AG08396 (cell line): ENCODE results near the gene JMJD4.

ENCODE experiments used
- DNase-seq: peaks from one replicate; pipeline ENCODE4 v3.0.0; 2012; ENCODE audit warnings: low spot score, mixed read lengths

JMJD4 gene, protein sequence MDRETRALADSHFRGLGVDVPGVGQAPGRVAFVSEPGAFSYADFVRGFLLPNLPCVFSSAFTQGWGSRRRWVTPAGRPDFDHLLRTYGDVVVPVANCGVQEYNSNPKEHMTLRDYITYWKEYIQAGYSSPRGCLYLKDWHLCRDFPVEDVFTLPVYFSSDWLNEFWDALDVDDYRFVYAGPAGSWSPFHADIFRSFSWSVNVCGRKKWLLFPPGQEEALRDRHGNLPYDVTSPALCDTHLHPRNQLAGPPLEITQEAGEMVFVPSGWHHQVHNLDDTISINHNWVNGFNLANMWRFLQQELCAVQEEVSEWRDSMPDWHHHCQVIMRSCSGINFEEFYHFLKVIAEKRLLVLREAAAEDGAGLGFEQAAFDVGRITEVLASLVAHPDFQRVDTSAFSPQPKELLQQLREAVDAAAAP

DNA sequence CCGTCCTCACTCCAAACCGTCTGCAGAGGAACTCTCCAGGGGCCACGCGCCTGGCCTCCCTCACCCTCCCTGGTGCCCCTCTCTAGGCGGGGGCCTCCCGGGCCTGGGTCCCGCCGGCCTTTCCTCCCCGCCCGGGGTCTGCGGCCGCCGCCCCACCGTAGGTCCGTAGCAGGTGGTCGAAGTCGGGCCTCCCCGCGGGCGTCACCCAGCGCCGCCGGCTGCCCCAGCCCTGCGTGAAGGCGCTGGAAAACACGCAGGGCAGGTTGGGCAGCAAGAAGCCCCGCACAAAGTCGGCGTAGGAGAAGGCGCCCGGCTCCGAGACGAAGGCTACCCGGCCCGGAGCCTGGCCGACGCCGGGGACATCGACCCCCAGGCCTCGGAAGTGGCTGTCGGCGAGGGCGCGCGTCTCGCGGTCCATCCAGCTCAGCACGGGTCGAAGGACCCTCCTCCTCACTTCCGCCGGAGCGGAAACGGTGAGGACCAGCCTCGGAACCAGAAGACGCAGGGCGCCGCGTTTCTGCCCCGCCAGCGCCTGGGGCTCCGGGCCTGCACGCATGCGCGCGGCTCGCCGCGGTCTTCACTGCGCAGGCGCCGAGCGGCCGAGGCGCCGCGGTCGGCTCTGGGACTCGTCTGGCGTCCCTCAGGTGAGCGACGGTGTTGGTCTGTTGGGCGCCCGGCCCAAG, at the start of gene JMJD4, which contains the start of gene SNAP47:
Gene JMJD4, minus strand, starts transcription at position 447 of the 683 bp plus-strand sequence. Its CDS starts 29 bp downstream, at position 418.
Gene SNAP47, plus strand, starts transcription at position 580 of the 683 bp plus-strand sequence. CDS start 12,302 bp downstream, outside the sequence.
- DNase-seq, result peak; percentile 99

DNA sequence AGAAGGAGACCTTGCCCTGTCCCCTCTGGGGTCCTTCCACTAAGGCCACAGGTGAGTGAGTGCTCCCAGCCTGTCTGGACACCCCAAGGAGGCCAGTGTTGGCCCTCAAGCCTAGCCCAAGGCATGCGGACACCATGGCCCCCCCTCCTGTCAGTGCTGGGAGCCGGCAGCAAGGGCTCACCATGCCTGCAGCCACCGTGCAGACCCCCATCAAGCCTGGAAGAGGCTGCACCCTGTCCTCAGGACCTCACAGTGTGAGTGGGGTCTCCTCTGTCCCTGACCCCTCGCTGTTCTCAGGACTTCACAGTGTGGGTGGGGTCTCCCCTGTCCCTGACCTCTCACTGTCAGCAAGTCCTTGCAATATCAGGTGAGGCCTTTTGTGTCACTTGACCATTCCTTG, 47.1 kb upstream of the JMJD4 start:
- DNase-seq, result no peak

DNA sequence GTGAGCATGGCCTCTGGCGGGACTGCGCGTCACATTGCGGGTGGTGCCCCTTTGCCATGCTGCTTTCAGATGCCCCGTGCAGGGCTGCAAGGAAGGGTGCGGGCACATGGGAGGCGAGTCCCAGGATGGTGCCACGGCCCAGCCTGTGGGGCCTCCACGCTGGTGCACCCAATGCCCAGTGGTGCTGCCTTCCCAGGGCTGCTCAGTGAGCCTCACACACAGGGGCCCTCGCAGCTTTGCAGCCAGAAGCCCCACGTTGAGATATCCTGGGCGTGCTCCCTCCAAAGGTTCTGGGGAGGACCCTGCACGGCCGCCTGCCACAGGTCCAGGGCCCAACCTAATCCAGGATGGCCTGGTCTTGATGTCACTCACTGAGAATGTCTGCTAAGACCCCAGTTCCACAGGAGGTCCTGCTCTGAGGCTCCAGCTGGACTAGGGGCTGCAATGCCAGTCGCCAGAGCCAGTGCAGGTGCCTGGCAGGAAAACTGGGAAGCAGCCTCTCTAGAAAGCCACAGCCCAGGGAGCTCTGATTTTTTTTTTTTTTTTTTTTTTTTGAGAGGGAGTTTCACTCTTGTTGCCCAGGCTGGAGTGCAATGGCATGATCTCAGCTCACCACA, 46.3 kb upstream of the JMJD4 start:
- no peak for DNase-seq

DNA sequence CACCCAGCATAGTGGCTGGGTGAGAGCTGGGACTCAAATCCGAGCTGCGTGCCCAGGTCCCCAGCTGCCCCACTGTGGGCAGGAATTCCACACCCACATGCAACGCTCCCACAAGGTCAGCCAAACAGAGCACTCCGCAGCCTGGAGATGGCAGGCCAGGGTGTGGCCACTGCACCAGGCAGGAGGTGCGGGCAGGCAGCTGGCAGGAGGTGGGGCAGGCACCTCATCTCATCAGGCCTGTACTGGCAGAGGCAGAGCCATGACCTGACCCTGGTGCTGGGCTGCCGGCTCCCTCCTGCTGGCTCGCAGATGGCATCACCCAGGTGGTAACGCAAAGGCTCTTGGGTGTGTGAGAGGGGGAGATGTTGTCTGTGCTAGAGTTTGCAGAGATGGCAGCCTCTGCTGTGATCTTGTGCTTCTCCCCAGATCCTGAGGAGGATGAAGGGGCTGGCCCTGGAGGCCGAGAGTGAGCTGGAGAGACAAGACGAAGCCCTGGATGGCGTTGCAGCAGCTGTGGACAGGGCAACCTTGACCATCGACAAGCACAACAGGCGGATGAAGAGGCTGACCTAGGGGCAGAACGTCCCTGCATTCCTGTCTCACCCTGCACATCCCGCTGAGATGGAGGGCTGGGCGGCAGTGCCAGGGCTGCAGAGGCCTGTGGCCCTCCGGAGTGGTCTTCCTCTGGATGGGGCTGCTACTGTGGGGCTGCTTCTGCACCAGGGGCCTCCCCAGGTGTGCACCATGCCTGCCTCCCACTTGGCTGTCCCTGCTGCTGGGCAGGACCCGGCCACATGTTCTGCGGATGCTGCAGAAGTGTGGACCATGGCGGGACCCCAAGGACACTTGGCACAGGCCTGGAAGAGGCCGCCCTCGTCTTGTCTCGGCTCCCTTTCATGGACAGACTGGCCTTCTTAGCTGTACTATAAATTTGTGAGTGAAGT, 45.3 kb upstream of the JMJD4 start:
- no peak for DNase-seq

DNA sequence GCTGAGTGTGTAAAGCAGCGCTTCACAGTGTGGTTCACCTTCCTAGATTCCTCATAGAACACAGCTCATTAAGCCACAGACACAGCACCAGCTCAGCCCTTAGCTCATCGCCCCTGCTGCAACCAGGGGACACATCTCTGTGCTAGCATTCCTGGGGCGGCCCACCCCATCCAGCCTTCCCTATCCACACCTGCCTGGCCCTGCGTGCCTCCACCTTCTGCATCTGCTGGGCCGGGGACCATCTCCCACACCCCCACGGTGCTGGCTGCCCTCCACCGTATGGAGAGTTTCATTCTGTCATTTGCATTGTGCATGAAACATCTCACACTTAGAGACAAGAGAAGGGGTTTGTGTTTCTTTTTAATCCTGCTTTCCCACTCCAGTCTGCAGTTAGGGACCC, 44.6 kb upstream of the JMJD4 start:
- DNase-seq, result no peak

DNA sequence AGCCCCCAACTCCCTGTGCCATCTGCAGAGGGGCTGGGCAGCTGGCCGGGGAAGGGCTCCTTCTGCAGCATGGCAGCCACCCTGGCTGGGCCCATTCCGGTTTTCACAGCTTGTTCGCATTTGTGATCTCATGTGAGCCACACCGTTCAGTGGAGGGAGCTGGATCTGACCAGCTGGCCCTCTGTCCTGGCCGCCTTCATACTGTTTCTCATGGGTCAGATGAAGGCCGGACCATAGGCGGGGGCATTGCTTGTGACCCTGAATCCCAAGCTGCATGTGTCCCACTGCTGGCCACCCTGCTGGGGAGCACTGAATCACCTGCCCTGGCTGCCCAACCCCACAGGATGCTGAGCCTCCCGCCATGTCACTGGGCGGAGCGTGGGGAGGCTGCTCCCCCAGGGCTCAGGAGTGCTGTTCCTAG, 43.9 kb upstream of the JMJD4 start:
- DNase-seq, result no peak

DNA sequence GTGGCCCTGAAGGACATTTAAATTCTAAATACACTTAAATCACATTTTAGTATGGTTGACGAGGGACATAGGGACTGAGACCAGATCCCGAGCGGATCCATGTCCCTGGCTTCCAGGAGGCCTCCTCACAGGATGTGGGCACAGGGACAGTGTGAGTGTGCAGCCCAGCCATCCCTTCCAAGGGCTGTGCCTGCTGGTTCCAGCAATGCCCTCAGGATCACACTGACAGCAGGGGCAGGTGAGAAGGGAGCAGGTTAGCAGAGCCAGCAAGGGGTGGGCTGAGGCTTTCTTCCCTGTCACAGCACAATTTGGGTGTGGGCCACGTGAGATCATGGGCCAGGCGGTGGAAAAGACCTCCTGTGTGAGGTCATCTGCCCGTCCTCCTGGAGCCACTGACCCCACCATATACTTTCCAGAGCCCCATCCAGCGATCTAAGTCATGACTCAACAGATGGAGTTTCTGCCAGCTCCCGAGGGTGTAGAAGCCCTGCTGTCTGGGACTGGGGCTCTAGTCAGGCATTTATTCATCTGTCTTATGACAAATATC, 43.4 kb upstream of the JMJD4 start:
- peak; percentile 67 for DNase-seq

DNA sequence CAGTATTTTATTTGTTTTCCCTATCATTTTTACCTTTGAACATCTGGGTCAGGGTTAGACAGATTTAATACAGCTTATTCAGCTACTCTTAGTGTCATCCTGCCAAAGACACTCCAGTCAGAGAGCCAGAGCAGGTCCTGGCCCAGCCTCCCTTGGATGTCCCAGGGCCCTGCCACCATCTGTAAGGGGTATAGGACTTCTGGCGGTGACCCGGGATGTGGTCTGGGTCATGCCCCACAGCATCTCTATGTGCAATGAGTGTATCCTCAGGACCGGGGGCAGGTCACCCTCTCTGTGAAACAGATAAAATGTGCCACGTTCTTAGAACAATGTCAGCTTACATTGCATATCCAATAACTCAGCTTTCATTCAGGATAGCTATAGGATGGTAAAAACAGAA, 42.5 kb upstream of the JMJD4 start:
- DNase-seq, result no peak

DNA sequence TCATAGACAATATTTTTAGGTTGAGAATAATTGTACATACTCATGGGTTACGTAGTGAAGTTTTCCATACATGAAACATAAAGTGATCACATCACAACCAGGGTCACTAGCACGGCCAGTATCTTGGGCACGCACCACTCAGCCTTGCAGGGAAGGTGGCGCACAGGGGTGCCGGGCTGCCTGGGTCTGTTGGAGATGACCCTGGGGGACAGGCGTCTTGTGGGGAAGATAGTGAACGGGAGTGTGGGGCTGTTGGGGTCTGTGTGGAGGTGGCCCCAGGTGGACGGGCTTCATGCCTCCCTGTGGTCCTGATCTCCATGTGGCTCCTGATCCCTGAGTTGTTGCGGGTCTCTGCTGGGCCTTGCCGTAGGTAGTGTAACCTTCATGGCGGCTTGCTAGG, 42.1 kb upstream of the JMJD4 start:
- no peak for DNase-seq

DNA sequence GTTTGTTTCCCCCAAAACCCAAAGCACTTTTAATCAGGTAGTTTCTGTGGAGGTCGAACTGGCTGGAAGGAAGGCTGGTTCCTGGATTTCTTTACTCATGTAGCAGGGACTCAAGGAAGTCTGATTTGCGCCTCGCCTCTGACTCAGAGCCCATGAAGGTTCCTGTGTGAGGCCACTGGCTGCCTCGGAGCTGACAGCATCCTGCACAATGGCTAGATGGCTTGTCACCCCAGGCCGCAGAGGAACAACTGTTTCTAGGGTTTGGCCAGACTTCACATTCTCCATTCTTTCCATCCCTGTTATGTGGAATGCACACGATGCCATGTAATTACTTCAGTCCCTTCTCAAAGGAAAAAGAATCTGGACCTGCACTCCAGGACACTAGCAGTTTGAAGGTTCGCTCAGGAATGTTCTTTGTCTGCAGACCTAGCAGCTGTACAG, 41.2 kb upstream of the JMJD4 start:
- peak; percentile 82 for DNase-seq

DNA sequence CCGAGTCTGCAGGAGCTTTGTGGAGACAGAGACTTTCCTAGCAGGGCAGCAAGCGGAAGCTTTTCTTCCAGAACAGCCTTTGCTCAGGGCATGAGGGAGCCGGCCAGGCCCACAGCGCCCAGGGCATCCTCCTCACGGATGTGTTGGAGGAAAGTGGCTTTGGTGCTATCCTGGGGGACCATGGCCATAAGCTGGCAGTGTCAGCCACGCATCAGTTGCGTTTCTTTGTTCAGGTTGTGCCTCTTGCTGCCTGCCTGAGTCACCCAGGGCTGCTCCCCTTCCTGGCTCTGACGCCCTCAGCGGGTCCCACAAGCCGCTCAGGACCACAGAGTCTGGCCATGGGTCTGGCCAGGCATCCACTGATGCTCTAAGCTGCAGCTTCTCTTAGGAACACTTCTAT, 40.7 kb upstream of the JMJD4 start:
- DNase-seq, result no peak

DNA sequence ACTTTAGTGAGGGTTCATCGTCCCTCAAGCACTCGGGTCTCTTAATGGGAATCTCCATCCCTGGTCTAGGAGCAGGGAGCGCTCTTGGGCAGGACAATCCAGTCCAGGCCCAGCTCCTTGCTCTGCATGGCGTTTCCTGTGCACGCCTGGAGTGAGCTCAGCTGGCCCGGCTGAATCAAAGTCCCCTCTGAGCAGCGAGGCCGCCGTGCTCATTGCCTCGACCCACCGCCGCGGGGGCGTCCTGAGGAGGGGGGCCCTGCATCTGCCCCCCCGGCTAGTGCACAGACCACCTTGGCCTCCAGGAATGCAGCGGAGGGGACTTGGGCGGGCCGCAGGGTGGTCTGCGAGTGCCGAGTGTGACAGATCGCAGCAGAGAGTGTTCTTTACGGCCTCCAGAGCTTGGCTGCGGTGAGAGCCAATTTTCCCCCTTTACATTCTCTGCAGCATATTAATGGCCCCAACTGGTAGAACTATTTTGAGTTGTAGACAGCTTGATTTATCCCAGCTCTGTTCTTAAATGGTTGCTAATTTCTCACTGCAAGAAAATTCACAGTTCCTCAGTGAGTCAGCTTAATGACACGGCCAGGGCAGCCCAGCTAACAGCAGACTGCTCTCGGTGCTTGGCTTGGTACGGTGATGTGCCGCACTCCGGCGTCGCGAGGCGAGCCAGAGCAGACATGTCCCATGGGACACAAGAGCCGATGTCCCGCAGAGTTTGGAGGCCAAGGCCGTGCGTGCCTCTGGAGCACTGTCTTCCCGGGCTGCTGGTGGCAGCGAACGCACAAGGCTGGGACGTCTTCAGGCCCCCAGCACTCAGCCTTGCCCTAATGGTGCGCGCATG, 39.9 kb upstream of the JMJD4 start:
- DNase-seq, result no peak

DNA sequence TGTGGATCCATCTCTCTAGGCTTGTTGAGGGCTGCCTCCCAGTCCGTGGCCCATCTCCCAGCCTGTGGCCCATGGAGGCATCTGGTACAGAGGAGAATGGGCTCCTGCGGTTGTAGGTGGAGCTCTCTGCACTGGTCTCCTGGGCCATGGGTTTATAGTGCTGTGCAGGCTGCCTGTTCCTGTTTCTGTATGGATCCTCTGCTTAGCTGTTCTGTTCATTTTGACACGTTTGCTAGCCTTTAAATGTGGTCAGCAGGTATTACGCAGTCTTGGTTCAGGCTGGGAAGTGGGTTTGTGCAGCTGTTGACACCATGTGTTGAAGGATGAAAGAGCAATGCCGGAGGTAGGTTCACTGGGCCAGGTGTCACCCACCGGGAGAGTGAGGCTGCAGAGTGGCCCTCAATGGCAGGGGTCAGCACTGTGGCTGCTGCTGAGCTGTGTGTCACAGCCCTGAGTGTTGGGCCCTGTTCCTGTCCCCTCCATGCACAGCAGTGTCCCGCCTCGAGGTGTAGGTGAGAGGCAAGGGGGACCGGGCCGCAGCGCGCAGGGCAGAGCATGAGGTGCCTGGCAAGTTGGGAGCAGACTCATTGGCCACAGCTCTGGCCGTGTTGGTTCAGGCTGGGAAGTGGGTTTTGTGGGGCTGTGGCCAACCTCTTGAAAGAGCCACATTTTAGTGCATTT, 39.1 kb upstream of the JMJD4 start:
- no peak for DNase-seq

DNA sequence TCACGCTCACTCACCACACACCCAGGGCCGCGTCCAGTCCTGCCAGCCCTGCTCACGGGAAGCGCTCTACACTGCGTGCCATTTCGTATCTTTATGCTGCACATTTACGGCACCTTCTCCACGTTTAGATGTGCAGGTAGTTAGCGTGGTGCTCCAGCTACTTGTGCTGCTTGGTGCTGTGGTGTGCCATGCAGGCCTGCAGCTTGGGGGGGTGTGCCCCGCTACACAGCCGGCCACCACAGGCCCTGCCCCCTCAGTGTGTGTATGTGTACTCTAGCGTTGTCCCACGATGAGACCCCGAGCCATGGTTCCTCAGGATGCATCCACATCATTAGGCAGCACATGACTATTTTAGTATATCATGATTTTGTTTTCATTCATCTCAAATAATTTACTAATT, 38.5 kb upstream of the JMJD4 start:
- DNase-seq, result no peak

DNA sequence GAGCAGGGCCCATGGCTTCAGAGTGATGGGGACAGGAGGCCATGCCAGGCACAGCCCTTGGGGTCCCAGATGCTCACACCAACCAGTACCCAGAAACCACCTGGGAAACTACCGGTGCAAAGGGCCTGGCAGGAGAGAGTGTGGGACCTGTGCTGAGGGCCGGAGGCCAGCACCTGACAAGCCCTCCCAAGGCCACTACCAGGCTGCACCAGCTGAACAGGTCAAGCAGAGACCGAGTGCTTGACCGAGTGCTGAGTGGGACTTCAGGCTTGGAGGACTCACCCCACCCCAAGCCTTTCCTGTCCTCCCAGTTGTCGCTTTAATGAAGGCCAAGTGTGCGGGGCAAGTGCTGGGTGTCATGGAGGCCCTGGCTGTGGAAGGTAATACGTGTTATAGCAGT, 36.7 kb upstream of the JMJD4 start:
- no peak for DNase-seq

DNA sequence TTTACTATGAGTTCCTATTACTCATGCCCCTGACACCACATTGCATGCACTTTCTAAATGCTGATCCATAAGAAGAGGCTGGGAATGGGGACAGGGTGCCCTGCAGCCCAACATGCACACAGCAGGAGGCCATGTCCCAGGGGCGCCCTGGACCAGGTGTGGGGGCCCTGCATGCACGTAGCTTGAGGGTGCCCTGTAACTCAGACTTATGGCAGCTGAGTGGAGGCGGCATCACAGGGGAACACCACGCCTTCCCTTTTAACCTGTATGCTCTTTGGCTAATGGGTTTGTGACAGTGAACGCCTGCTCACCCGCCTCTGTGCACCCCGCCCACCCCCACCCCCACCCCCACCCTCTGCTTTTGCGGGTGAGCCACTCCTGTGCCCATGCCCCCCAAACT, 36.2 kb upstream of the JMJD4 start:
- DNase-seq, result no peak

DNA sequence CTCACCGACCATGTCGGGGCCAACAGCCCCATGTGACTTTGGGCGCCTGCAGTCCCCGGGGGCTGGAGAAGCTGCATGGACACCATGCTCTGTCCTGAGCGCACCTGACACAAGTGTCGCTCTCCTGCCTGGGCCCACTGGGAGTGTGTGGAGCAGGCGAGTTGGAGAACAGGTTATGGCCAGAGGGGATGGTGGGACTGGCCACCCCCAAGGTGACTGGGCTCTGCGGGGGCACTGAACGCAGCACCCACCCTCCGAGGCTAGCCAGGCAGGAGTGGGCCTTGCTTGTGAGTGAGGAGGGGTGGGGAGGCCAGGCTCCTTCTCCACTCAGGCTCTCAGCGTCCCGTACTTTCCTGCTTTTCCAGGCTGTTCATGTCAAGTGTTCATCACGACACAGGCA, 35.7 kb upstream of the JMJD4 start:
- DNase-seq, result no peak

DNA sequence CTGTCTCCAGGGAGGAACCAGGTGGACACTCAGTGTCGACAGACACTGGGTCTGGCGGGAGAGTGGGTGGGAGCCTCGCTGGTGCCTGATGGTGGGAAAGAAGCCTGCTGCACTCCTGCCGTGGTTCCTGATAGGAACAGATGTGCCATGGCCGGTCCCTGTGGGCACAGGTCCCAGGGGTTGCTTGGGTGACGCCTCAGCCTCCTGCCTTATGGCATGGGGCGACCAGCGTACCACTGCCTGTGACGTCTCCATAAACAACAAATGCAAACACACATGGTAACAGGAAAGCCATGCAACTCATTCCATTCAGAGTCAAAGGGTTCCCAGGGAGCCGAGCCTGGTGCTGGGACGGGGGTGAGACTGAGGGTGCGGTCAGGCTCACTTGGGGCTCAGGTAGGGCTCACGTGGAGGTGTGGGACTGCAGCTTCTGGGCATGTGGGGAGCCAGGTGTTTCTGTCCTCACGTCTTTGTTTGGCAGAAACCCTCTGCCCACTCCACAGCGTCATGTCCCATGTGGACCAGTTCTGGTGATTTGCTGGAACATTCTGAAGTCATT, 34.9 kb upstream of the JMJD4 start:
- DNase-seq, result no peak

DNA sequence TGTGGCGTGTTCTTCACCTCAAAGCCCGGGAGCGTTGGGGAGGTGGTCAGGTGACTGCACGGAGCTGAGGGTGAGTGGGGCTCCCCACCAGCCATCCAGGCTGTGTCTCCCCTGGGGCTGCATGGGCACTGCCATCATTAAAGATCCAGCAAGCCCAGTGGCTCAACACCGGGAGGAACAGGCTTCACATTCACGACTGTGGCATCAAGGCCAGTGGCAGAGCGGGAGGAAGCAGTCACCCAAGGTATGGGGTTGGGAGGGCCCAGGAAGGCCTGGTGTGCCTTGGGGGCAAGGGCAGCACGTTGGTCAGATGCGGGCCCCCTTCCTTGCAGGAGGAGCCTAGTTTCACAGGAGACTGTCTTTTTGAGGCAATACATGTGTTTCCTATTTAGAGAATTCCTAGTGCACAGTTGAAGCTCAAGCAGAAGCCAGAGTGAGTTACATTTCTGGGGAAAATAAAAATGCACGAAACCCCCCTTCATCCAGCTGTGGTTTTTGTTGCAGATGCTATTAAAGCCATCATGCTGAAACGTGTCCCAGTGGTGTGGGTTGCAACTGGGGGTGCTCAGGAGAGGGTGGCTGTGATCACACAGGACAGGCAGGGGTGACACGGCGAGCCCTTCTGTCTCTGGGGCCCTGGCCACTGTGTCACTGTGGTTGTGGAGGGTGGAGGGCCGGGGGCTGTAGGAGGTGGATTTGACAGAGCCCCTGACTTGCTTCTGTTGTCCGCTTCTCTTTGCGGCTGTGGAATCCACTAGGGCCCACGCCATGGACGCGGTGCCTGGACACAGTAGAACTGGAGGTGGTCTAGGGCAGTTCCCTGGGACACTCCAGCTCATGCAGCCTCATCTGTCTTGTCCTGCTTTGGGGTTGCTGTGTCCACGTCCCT, 34.2 kb upstream of the JMJD4 start:
- DNase-seq, result no peak
